ENCODE measurements around the gene AQP7.
"Not testable (repeated sequence)": the region's sequence is repeated elsewhere in the genome, so short reads cannot be mapped to it uniquely, and the experiment has no call there.

The AQP7 gene

GRCh38 chr9:33395159-33395879 is 7.0 kb downstream of the AQP7 start:
- DNase-seq (ENCODE audit: low spot score): not testable (repeated sequence)

- not testable (repeated sequence) for DNase-seq (ENCODE audit: low spot score)
Observed at GRCh38 chr9:33393986-33394385, 8.4 kb downstream of the AQP7 start.

- peak; percentile 87 for DNase-seq (ENCODE audit: low spot score)
Observed at GRCh38 chr9:33393581-33393980, 8.8 kb downstream of the AQP7 start.

DNA sequence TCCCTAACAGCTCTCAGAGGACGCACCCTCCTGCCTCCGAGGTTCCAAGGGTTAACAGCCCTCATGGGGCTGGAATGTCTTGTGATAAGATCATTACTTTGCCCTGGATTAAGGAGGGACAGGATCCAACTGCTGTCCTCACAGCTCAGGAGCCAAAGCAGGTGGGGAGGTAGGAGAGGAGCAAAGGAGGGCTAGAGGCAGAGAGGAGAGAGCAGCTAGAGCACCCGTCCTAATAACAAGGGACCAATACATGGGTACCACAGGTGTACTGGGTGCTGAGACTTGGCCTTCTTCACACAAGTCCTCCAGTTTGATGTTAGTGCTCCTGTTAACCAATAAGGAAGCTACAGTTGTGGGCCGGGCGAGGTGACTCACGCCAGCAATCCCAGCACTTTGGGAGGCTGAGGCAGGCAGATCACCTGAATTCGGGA is 9.8 kb downstream of the AQP7 start:
- DNase-seq (ENCODE audit: low spot score): not testable (repeated sequence)

- peak; percentile 80 for DNase-seq (ENCODE audit: low spot score)
Observed at GRCh38 chr9:33391111-33391771, 11.1 kb downstream of the AQP7 start.

DNA sequence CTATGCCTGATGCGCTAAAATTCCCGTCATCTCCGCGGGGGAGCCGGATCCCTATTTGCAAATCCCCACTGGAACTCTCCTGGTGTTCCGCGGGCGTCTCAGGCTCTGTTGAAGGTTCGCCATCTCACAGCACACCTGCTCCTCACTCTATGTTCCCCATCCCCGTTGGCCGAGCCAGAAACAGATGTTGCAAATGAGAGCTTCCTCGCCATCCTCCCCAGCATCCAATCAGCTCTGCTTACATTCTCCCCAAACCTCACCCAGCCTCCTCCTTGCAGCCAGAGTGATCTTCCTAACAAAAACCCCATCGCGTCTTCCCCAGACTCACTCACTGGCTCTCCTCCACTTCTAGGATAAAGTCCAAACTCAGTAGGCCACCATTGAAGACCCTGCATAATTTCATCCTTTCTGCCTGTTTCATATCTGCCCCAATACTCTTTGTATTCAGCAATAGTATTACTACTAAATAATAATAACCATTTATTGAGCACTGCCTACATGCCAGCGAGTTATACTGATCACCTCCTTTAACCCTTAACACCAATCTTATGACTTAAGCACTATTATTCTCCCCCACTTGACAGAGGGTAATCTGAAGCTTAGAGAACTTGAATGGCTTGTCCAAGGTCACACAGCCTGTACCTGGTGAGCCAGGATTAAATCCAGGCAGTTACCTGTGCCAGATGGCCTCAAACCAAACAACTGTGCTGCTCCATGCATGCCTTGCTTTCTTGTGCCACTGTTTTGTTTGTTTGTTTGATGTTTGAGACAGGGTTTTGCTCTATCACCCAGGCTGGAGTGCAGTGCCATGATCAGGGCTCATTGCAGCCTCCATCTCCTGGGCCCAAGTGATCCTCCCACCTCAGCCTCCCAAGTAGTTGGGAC is 14.0 kb downstream of the AQP7 start:
- no peak for DNase-seq (ENCODE audit: low spot score)

DNA sequence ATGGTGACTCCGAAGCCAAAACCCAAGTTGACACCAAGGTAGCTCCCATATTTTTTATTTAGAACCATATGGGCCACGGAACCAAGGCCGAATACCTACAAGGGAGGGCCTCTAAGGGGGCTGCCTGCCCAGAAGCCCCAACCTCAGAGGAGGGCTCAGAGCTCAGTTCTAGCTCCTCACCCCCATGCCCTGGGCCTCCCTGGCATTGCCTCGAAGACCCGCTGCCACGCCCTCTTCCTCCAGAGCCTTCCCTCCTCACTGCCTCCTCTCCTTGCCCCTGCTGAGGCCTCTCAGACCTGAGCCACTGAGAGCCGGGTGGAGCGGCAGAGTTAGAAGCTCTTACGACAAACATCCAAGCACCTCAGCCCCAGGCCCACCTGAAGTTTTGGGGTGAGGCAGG is 15.4 kb downstream of the AQP7 start:
- not testable (repeated sequence) for DNase-seq (ENCODE audit: low spot score)

DNA sequence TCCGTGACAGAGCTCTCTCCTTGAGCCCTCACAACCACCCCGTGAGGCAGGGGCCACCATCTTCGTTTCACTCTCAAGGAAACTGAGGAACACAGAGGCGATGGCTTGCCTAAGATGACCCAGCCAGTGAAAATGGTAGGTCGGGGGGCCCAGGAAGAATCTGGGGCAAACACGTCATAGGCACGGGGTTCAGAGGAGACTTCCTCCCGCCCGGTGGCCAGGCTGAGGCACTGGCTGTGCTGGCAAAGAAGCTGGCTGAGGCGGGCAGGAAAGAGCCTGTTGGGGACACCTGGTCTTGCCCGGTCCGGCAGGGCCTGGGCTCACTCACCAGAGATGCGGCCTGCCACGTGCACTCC is 15.7 kb downstream of the AQP7 start:
- not testable (repeated sequence) for DNase-seq (ENCODE audit: low spot score)

GRCh38 chr9:33385979-33386640 is 16.3 kb downstream of the AQP7 start:
- not testable (repeated sequence) for DNase-seq (ENCODE audit: low spot score)

GRCh38 chr9:33385536-33385935 is 16.8 kb downstream of the AQP7 start:
- not testable (repeated sequence) for DNase-seq (ENCODE audit: low spot score)

DNA sequence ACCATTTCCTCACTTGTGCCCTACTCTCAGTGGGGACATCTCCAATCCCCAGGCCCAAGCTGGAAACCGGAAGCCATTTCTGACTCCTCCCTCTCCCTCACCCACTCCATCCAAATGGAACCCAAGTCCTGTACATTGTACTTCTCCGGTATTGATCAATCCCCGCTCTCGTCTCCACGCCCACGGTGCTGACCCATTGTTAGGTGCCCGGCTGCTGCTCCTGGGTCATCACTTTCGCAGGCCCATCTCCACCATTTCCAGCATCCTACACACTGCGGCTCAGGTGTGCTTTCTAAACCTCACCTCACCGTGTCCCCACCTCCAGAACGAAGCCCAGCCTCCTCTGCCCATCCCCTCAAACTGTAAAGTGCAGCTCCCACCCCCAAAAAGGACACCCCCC is 19.0 kb downstream of the AQP7 start:
- DNase-seq (ENCODE audit: low spot score): not testable (repeated sequence)

GRCh38 chr9:33382397-33382796 is 20.0 kb downstream of the AQP7 start:
- DNase-seq (ENCODE audit: low spot score): not testable (repeated sequence)

- no peak for DNase-seq (ENCODE audit: low spot score)
Observed at GRCh38 chr9:33381231-33381791, 21.1 kb downstream of the AQP7 start.

DNA sequence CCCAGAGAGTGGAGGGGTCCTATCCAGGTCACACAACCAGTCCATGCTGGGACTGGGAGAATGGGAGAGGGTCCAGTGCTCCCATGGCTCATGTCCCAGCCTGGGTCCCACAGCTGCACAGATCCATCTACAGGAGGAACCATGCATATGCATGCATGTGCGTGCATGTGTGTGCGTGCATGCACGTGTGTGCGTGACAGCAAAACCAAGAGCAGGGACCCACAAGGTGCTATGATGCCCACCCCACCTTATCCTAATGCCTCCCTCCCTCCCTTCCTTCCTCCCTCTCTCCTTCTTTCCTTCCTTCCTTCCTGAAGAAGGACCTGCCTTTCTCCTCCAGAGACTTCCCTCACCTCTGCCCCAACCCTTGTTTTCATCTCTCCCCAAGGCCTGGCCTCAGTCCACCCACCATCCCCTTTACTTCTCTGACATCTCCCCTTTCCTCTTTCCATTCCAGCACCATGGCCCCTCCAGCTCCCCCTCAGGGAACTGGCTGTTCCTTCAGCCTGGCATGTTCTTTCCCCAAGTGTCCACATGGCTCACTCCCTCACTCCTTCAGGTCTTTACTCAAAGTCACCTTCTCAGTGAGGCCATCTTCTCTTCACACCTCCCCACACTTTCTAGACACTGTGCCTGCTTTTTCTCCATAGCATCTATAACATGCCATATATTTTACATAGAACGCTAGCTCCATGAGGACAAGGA is 21.8 kb downstream of the AQP7 start:
- DNase-seq (ENCODE audit: low spot score): no peak

DNA sequence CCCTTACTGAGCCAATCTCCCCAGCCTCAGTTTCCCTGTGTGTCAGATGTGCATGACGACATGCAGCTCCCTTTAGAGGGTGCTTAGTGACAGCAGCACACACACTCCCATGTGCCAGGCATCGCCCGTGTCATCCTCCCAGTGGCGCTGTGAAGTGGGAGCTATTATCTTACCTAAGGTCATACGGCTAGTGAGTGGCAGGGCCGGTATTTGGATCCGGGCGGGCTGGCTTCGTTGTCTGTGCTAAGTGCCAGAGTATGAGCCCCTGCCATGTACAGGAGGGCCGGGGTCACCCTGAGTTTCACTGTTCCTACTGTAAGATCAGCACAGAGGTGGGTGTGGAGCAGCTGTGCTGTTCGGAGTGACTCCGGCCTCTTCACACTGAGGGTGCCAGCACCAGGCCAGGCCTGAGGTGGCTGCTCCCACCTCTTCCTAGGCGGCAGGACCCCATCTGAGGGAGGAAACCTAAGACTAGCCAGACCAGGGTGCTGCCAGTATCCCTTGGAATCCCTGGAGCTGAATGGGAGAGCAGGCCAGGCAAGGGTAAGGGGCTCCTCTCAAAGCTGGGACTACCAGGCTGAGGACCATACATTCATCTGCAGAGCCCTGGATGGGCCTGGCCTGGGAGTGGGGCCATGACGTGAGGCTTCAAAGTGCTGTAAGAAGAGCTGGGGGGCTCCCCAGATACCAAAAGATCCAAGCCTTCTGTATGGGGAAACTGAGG is 22.5 kb downstream of the AQP7 start:
- DNase-seq (ENCODE audit: low spot score): no peak

- no peak for DNase-seq (ENCODE audit: low spot score)
Observed at GRCh38 chr9:33378121-33378795, 24.1 kb downstream of the AQP7 start.

DNA sequence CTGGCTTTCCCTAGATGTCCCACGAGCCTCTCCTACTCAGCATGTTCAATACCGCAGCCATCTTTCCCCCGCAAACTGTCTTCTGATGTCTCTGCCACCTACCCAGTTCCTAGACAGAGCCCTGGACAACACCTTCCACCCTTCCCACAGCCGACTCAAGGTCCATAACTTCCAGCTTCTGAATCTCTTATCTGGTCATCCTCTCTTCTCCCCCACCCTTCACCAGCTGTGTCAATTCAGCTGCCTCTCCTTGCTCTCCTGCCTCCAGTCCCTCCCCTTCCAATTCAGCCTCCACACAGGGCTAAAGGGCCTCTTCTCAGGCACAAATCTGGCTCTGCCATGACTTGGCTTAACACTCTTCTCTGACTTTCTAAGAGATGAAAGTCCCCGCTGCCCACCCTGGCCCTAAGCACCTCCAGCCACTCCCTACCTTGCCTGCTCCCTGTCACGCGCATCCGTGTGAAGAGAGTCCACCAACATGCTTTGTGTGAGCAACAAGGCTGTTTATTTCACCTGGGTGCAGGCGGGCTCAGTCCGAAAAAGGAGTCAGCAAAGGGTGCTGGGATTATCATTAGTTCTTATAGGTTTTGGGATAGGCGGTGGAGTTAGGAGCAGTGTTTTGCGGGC is 25.2 kb downstream of the AQP7 start:
- DNase-seq (ENCODE audit: low spot score): no peak

GRCh38 chr9:33375841-33376321 is 26.5 kb downstream of the AQP7 start:
- no peak for DNase-seq (ENCODE audit: low spot score)

DNA sequence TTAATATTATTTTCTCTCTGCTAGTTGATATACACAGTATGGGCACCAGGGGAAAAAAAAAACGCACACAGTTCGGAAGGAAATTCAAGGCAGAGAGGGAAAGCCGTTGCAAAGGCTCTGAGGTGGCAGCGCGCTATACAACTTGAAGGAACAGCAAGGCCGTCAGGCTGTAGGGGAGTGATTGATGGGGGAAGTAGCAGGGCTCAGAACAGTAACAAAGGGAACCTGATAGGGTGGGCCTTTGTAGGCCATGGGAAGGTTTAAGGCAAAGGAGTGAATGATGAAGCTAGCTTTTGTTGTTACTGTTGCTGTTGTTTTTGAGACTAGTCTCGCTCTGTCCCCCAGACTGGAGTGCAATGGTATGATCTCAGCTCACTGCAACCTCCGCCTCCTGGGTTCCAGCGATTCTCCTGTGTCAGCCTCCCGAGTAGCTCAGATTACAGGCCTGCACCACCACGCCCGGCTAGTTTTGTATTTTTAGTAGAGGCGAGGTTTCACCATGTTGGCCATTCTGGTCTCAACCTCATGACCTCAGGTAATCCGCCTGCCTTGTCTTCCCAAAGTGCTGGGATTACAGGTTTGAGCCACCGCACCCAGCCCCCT is 27.0 kb downstream of the AQP7 start:
- DNase-seq (ENCODE audit: low spot score): no peak
